ENCODE results near the gene B3GAT1. TPM values are rescaled to one million over a fixed set of nuclear protein-coding genes. Genes with fewer than 3 reads are reported as not detected.

Gene B3GAT1
- total RNA-seq, 1 donor from 2014 or later = 1.9 TPM

GRCh38 chr11:134332782-134333181, 79.3 kb downstream of the B3GAT1 start:
- Mint-ChIP-seq H3K36me3 (ENCODE audit: low read depth, unreplicated experiment) (no peaks in the 10 kb centered on the region), H3K4me3 (ENCODE audit: unreplicated experiment) (peak overlapping the region; percentile 72), H3K27ac (ENCODE audit: unreplicated experiment) (peak overlapping the region; percentile 14), H3K27me3 (ENCODE audit: low read depth, unreplicated experiment) (peaks cover 35% of the 10 kb centered on the region), H3K4me1 (ENCODE audit: low read depth, unreplicated experiment) (no peaks in the 10 kb centered on the region), H3K9me3 (ENCODE audit: unreplicated experiment) (peaks cover 2% of the 10 kb centered on the region)
- H3K4me1 ChIP-seq (ENCODE audit: insufficient read depth, low read length) = no peaks in the 10 kb centered on the region
- no peak for TF ChIP-seq EZH2 (IDR thresholded peaks at IDR 0.05; ENCODE audit: insufficient read depth, low read length)
- TF ChIP-seq CTCF (IDR thresholded peaks at IDR 0.05; ENCODE audit: insufficient read depth, low read depth, low read length) = no peak
- H3K36me3 ChIP-seq (ENCODE audit: insufficient read depth, low read length) = no peaks in the 10 kb centered on the region
- no peak overlapping the region for H3K9ac ChIP-seq (ENCODE audit: low read length)
- no peak overlapping the region for H3K4me3 ChIP-seq (ENCODE audit: insufficient read depth, low read depth, low read length)
- no peak overlapping the region for H3K27ac ChIP-seq (ENCODE audit: low read depth, low read length)
- no peak for DNase-seq (ENCODE audit: low read depth)
- no peak overlapping the region for H2AFZ ChIP-seq (ENCODE audit: low read depth, low read length)
- no peak overlapping the region for H3K4me2 ChIP-seq (ENCODE audit: low read length)
- no peaks in the 10 kb centered on the region for H3K79me2 ChIP-seq (ENCODE audit: insufficient read depth, low read length)
- no peaks in the 10 kb centered on the region for H4K20me1 ChIP-seq (ENCODE audit: insufficient read depth, low read length)
- no peaks in the 10 kb centered on the region for H3K9me3 ChIP-seq (ENCODE audit: insufficient read depth, low read depth, low read length)
- no peak for FAIRE-seq
- peaks cover 22% of the 10 kb centered on the region for H3K27me3 ChIP-seq (ENCODE audit: insufficient read depth, low read length)

GRCh38 chr11:134332189-134332631, 79.8 kb downstream of the B3GAT1 start:
- Histone ChIP-seq H3K9ac (ENCODE audit: low read length) (no peak overlapping the region), H3K4me3 (ENCODE audit: insufficient read depth, low read depth, low read length) (peak overlapping the region; percentile 23), H3K4me1 (ENCODE audit: insufficient read depth, low read length) (no peaks in the 10 kb centered on the region), H2AFZ (ENCODE audit: low read depth, low read length) (peak overlapping the region; percentile 66), H4K20me1 (ENCODE audit: insufficient read depth, low read length) (no peaks in the 10 kb centered on the region), H3K4me2 (ENCODE audit: low read length) (peak overlapping the region; percentile 77), H3K27ac (ENCODE audit: low read depth, low read length) (no peak overlapping the region), H3K36me3 (ENCODE audit: insufficient read depth, low read length) (no peaks in the 10 kb centered on the region), H3K27me3 (ENCODE audit: insufficient read depth, low read length) (peaks cover 22% of the 10 kb centered on the region), H3K79me2 (ENCODE audit: insufficient read depth, low read length) (no peaks in the 10 kb centered on the region), H3K9me3 (ENCODE audit: insufficient read depth, low read depth, low read length) (no peaks in the 10 kb centered on the region)
- FAIRE-seq (no peak), DNase-seq (ENCODE audit: low read depth) (no peak)
- H3K27ac Mint-ChIP-seq (ENCODE audit: unreplicated experiment) = no peak overlapping the region
- H3K36me3 Mint-ChIP-seq (ENCODE audit: low read depth, unreplicated experiment) = no peaks in the 10 kb centered on the region
- peaks cover 39% of the 10 kb centered on the region for H3K27me3 Mint-ChIP-seq (ENCODE audit: low read depth, unreplicated experiment)
- peak overlapping the region; percentile 72 for H3K4me3 Mint-ChIP-seq (ENCODE audit: unreplicated experiment)
- H3K4me1 Mint-ChIP-seq (ENCODE audit: low read depth, unreplicated experiment) = no peaks in the 10 kb centered on the region
- no peak for TF ChIP-seq CTCF (IDR thresholded peaks at IDR 0.05; ENCODE audit: insufficient read depth, low read depth, low read length)
- TF ChIP-seq EZH2 (IDR thresholded peaks at IDR 0.05; ENCODE audit: insufficient read depth, low read length) = peak; percentile 71
- H3K9me3 Mint-ChIP-seq (ENCODE audit: unreplicated experiment) = peaks cover 2% of the 10 kb centered on the region

- peak within 1 kb of the TSS; percentile 66 for H2AFZ ChIP-seq (ENCODE audit: low read depth, low read length)
- no peak within 1 kb of the TSS for H3K9ac ChIP-seq (ENCODE audit: low read length)
- H3K27me3 Mint-ChIP-seq (ENCODE audit: low read depth, unreplicated experiment) = peaks cover 44% of the 10 kb centered on the region
- H3K9me3 ChIP-seq (ENCODE audit: insufficient read depth, low read depth, low read length) = no peaks in the 10 kb centered on the region
- H3K36me3 ChIP-seq (ENCODE audit: insufficient read depth, low read length) = no peaks in the 10 kb centered on the region
- no peak for TF ChIP-seq CTCF (IDR thresholded peaks at IDR 0.05; ENCODE audit: insufficient read depth, low read depth, low read length)
- TF ChIP-seq EZH2 (IDR thresholded peaks at IDR 0.05; ENCODE audit: insufficient read depth, low read length) = no peak
- DNase-seq (ENCODE audit: low read depth) = no peak
- H3K27ac ChIP-seq (ENCODE audit: low read depth, low read length) = no peak within 1 kb of the TSS
- H3K27ac Mint-ChIP-seq (ENCODE audit: unreplicated experiment) = peak within 1 kb of the TSS; percentile 14
- H3K4me3 Mint-ChIP-seq (ENCODE audit: unreplicated experiment) = peak within 1 kb of the TSS; percentile 88
- H3K4me1 ChIP-seq (ENCODE audit: insufficient read depth, low read length) = no peaks in the 10 kb centered on the region
- no peaks in the 10 kb centered on the region for H4K20me1 ChIP-seq (ENCODE audit: insufficient read depth, low read length)
- H3K27me3 ChIP-seq (ENCODE audit: insufficient read depth, low read length) = peaks cover 22% of the 10 kb centered on the region
- peak within 1 kb of the TSS; percentile 77 for H3K4me2 ChIP-seq (ENCODE audit: low read length)
- no peaks in the 10 kb centered on the region for H3K4me1 Mint-ChIP-seq (ENCODE audit: low read depth, unreplicated experiment)
- H3K4me3 ChIP-seq (ENCODE audit: insufficient read depth, low read depth, low read length) = peak within 1 kb of the TSS; percentile 33
- H3K79me2 ChIP-seq (ENCODE audit: insufficient read depth, low read length) = no peaks in the 10 kb centered on the region
- H3K36me3 Mint-ChIP-seq (ENCODE audit: low read depth, unreplicated experiment) = no peaks in the 10 kb centered on the region
- peaks cover 4% of the 10 kb centered on the region for H3K9me3 Mint-ChIP-seq (ENCODE audit: unreplicated experiment)
- FAIRE-seq = no peak
These were observed 80.5 kb downstream of the B3GAT1 start, which contains the start of gene GLB1L2 for GRCh38 chr11:134331354-134332188. Gene GLB1L2, plus strand, starts transcription at chr11:134331988. Its CDS starts 74 bp downstream, at chr11:134332062.
